WTC11 (cell line): ENCODE data around the gene HDAC10. TPM values are rescaled to one million over a fixed set of nuclear protein-coding genes. Genes with fewer than 3 reads are reported as not detected.

Experiments
- ATAC-seq: fragments of 200-7000 bp; cut with Tn5 transposase; 2 replicates; pipeline ENCODE4 v1.10.0; 2021; ENCODE audit warnings: mild to moderate bottlenecking, moderate library complexity
- CTCF ChIA-PET: fragments of 300-600 bp; sonication (Branson Sonifier 250); formaldehyde crosslinking; loops from one replicate; lab custom pipeline; 2021; ENCODE audit warnings: antibody characterized with exemption; lab: Charles Lee
- POLR2A ChIA-PET: fragments of 350-600 bp; sonication (Branson Sonifier 250); formaldehyde crosslinking; loops from one replicate; lab custom pipeline; 2021; ENCODE audit warnings: antibody characterized with exemption; lab: Charles Lee
- DNase-seq: peaks from one replicate; pipeline ENCODE4 v3.0.0; 2021; ENCODE audit warnings: low spot score
- H3K27ac Mint-ChIP-seq: 2 replicates; pipeline ENCODE4 v1.8.0; 2021; ENCODE audit warnings: mixed read lengths
- H3K27me3 Mint-ChIP-seq: 2 replicates; pipeline ENCODE4 v1.8.0; 2021; ENCODE audit warnings: low read depth, mild to moderate bottlenecking, moderate library complexity, mixed read lengths
- H3K36me3 Mint-ChIP-seq: 2 replicates; pipeline ENCODE4 v1.8.0; 2021; ENCODE audit warnings: mixed read lengths
- H3K4me1 Mint-ChIP-seq: 2 replicates; pipeline ENCODE4 v1.8.0; 2022; ENCODE audit warnings: mixed read lengths
- H3K4me3 Mint-ChIP-seq: 2 replicates; pipeline ENCODE4 v1.8.0; 2021; ENCODE audit warnings: mild to moderate bottlenecking, moderate library complexity, mixed read lengths
- H3K9me3 Mint-ChIP-seq: 2 replicates; pipeline ENCODE4 v1.8.0; 2021; ENCODE audit warnings: mixed read lengths
- AR ChIP-seq: fragments of 250-450 bp; sonication (Bioruptor Pico); IDR thresholded peaks from 2 replicates; pipeline ENCODE4 v1.9.0; 2021; ENCODE audit warnings: mild to moderate bottlenecking
- CBFB ChIP-seq: sonication (generic); formaldehyde crosslinking; IDR thresholded peaks from 2 replicates; pipeline ENCODE4 v1.8.1; 2022; ENCODE audit warnings: mild to moderate bottlenecking, low read depth, missing genetic modification reagents
- CREB1 ChIP-seq: sonication (generic); formaldehyde crosslinking; IDR thresholded peaks from 2 replicates; pipeline ENCODE4 v1.8.0; 2023; ENCODE audit warnings: mild to moderate bottlenecking, missing genetic modification reagents
- E2F1 ChIP-seq: sonication (generic); formaldehyde crosslinking; IDR thresholded peaks from 2 replicates; pipeline ENCODE4 v1.8.0; 2022; ENCODE audit warnings: mild to moderate bottlenecking, missing genetic modification reagents
- FOXJ3 ChIP-seq: sonication (generic); formaldehyde crosslinking; IDR thresholded peaks from 2 replicates; pipeline ENCODE4 v1.9.0; 2021; ENCODE audit warnings: missing genetic modification reagents, mild to moderate bottlenecking, borderline replicate concordance
- GTF2I ChIP-seq: fragments of 250-450 bp; sonication (Bioruptor Pico); conservative IDR thresholded peaks from 2 replicates; pipeline ENCODE4 v1.4.0; 2021; ENCODE audit warnings: mild to moderate bottlenecking
- MXD4 ChIP-seq: fragments of 250-450 bp; sonication (Bioruptor Pico); IDR thresholded peaks from 2 replicates; pipeline ENCODE4 v1.8.0; 2021; ENCODE audit warnings: mild to moderate bottlenecking, moderate library complexity, borderline replicate concordance
- NFYB ChIP-seq: sonication (generic); formaldehyde crosslinking; conservative IDR thresholded peaks from 2 replicates; pipeline ENCODE4 v1.8.0; 2022; ENCODE audit warnings: low read depth, missing genetic modification reagents
- RELA ChIP-seq: sonication (generic); formaldehyde crosslinking; IDR thresholded peaks from 2 replicates; pipeline ENCODE4 v1.8.1; 2022; ENCODE audit warnings: missing genetic modification reagents, mild to moderate bottlenecking, borderline replicate concordance
- SMAD3 ChIP-seq: sonication (generic); formaldehyde crosslinking; IDR thresholded peaks from 2 replicates; pipeline ENCODE4 v1.8.0; 2022; ENCODE audit warnings: missing genetic modification reagents, mild to moderate bottlenecking, borderline replicate concordance
- ZNF138 ChIP-seq: sonication (generic); formaldehyde crosslinking; conservative IDR thresholded peaks from 2 replicates; pipeline ENCODE4 v1.8.1; 2022; ENCODE audit warnings: mild to moderate bottlenecking, moderate library complexity, missing genetic modification reagents
- ZNF317 ChIP-seq: sonication (generic); formaldehyde crosslinking; IDR thresholded peaks from 2 replicates; pipeline ENCODE4 v1.8.1; 2023; ENCODE audit warnings: low read depth, mild to moderate bottlenecking, moderate library complexity, missing genetic modification reagents, borderline replicate concordance
- ZNF423 ChIP-seq: fragments of 250-450 bp; sonication (Bioruptor Pico); IDR thresholded peaks from 2 replicates; pipeline ENCODE4 v2.1.2; 2022; ENCODE audit warnings: mild to moderate bottlenecking, moderate library complexity
- ZNF671 ChIP-seq: fragments of 250-450 bp; sonication (Bioruptor Pico); IDR thresholded peaks from 2 replicates; pipeline ENCODE4 v1.8.0; 2021; ENCODE audit warnings: mild to moderate bottlenecking
- total RNA-seq: library from RNA; stranded (reverse); gene quantifications from 3 replicates; pipeline ENCODE4 v1.2.3, GENCODE V29; 2021
- TF ChIP-seq, protein P1 (sequence below): sonication (generic); formaldehyde crosslinking; IDR thresholded peaks from 2 replicates; pipeline ENCODE4 v1.8.1; 2022; ENCODE audit warnings: low read depth, mild to moderate bottlenecking, moderate library complexity, missing genetic modification reagents, borderline replicate concordance
- TF ChIP-seq, protein P2 (sequence below): sonication (generic); formaldehyde crosslinking; IDR thresholded peaks from 2 replicates; pipeline ENCODE4 v1.8.0; 2023; ENCODE audit warnings: missing genetic modification reagents
- TF ChIP-seq, protein P3 (sequence below): sonication (generic); formaldehyde crosslinking; IDR thresholded peaks from 2 replicates; pipeline ENCODE4 v1.8.1; 2023; ENCODE audit warnings: mild to moderate bottlenecking, missing genetic modification reagents, moderate library complexity

HDAC10 gene
- total RNA-seq, 1 experiment from 2014 or later, result 40.9 TPM

GRCh38 chr22:50267591-50268390 is 16.7 kb upstream of the HDAC10 start (continued):
- no peak for TF ChIP-seq E2F1 (CRISPR knock-in tag)

- CTCF ChIA-PET, result interaction anchor here (0.5 to 2.4 kb wide), 17 partner anchors 8 to 258 kb away, joined by 3 to 20 read pairs (median 4); partner anchors contain the start of genes ADM2, HDAC10 and SCO2
- no peak overlapping the region for H3K27ac Mint-ChIP-seq
- no peaks in the 10 kb centered on the region for H3K36me3 Mint-ChIP-seq
- TF ChIP-seq RELA (CRISPR knock-in tag) (no peak), SMAD3 (CRISPR knock-in tag) (no peak), MXD4 (CRISPR knock-in tag) (no peak), NFYB (CRISPR knock-in tag) (no peak), FOXJ3 (no peak), ZNF138 (CRISPR knock-in tag) (no peak), ZNF671 (CRISPR knock-in tag) (no peak), GTF2I (no peak), ZNF423 (no peak), AR (CRISPR knock-in tag) (no peak), ZNF317 (CRISPR knock-in tag) (no peak), CREB1 (CRISPR knock-in tag) (no peak), CBFB (CRISPR knock-in tag) (no peak)
- TF ChIP-seq, protein P1, sequence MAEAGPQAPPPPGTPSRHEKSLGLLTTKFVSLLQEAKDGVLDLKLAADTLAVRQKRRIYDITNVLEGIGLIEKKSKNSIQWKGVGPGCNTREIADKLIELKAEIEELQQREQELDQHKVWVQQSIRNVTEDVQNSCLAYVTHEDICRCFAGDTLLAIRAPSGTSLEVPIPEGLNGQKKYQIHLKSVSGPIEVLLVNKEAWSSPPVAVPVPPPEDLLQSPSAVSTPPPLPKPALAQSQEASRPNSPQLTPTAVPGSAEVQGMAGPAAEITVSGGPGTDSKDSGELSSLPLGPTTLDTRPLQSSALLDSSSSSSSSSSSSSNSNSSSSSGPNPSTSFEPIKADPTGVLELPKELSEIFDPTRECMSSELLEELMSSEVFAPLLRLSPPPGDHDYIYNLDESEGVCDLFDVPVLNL (CRISPR knock-in tag), result no peak
- TF ChIP-seq, protein P2, sequence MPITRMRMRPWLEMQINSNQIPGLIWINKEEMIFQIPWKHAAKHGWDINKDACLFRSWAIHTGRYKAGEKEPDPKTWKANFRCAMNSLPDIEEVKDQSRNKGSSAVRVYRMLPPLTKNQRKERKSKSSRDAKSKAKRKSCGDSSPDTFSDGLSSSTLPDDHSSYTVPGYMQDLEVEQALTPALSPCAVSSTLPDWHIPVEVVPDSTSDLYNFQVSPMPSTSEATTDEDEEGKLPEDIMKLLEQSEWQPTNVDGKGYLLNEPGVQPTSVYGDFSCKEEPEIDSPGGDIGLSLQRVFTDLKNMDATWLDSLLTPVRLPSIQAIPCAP (CRISPR knock-in tag), result no peak
- TF ChIP-seq, protein P3, sequence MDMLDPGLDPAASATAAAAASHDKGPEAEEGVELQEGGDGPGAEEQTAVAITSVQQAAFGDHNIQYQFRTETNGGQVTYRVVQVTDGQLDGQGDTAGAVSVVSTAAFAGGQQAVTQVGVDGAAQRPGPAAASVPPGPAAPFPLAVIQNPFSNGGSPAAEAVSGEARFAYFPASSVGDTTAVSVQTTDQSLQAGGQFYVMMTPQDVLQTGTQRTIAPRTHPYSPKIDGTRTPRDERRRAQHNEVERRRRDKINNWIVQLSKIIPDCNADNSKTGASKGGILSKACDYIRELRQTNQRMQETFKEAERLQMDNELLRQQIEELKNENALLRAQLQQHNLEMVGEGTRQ (CRISPR knock-in tag), result no peak
- DNase-seq (no peak), ATAC-seq (no peak)
- POLR2A ChIA-PET, result interaction anchor here (1.1 to 1.3 kb wide), 3 partner anchors 15 to 40 kb away, joined by 3 to 4 read pairs (median 3); partner anchors contain the start of genes HDAC10 and PLXNB2
- peaks cover 54% of the 10 kb centered on the region for H3K27me3 Mint-ChIP-seq
- H3K4me3 Mint-ChIP-seq, result 0 out of 2 replicates have a peak overlapping the region, but pooled peaks have one; percentile 27
- H3K9me3 Mint-ChIP-seq, result no peaks in the 10 kb centered on the region
- H3K4me1 Mint-ChIP-seq, result peaks cover 7% of the 10 kb centered on the region
Observed at GRCh38 chr22:50266994-50267393, 15.9 kb upstream of the HDAC10 start.
